Raji (cell line): ENCODE measurements around the gene SCAF1.
A peak's percentile ranks its signal among the peaks of the same experiment; 100 is the strongest.

Experiments used
- POLR2A ChIP-seq: IDR thresholded peaks from 2 replicates; pipeline ENCODE4 v1.6.1; 2011; ENCODE audit warnings: low read depth, low read length, control low read depth; ENCODE audit not compliant: insufficient read depth

SCAF1 gene

GRCh38 chr19:49655570-49656455 is 13.8 kb downstream of the SCAF1 start:
- no peak for TF ChIP-seq POLR2A

- no peak for TF ChIP-seq POLR2A
These were observed 14.6 kb downstream of the SCAF1 start for GRCh38 chr19:49656456-49657109.

- TF ChIP-seq POLR2A, result no peak
These were observed 15.6 kb downstream of the SCAF1 start for GRCh38 chr19:49657493-49658138.

GRCh38 chr19:49658139-49658517 is 16.1 kb downstream of the SCAF1 start:
- TF ChIP-seq POLR2A, result no peak

GRCh38 chr19:49658566-49659442 is 16.8 kb downstream of the SCAF1 start:
- TF ChIP-seq POLR2A, result no peak

GRCh38 chr19:49660338-49660961 is 18.4 kb downstream of the SCAF1 start:
- TF ChIP-seq POLR2A, result no peak

- TF ChIP-seq POLR2A, result no peak
These were observed 20.0 kb downstream of the SCAF1 start for GRCh38 chr19:49662011-49662410.

GRCh38 chr19:49663224-49663623 is 21.2 kb downstream of the SCAF1 start:
- TF ChIP-seq POLR2A, result no peak

- peak; percentile 84 for TF ChIP-seq POLR2A
These were observed 22.4 kb downstream of the SCAF1 start for GRCh38 chr19:49664171-49665035.

GRCh38 chr19:49665036-49665350 is 23.0 kb downstream of the SCAF1 start:
- no peak; the same call in 1 of the 2 replicates for TF ChIP-seq POLR2A

- TF ChIP-seq POLR2A, result peak; percentile 66
These were observed 23.5 kb downstream of the SCAF1 start, which contains the start of the genes BCL2L12 and IRF3 for GRCh38 chr19:49665351-49666119. Gene BCL2L12 (plus strand): TSS chr19:49665933. CDS start chr19:49666693, 760 bp downstream. Gene IRF3 (minus strand): TSS chr19:49665857. CDS start chr19:49664838, 1,019 bp downstream.

GRCh38 chr19:49666120-49666444 is 24.1 kb downstream of the SCAF1 start:
- no peak for TF ChIP-seq POLR2A

GRCh38 chr19:49667473-49667872 is 25.5 kb downstream of the SCAF1 start:
- TF ChIP-seq POLR2A, result no peak
